ENCODE data around the gene CDH22. TPM values are rescaled to one million over a fixed set of nuclear protein-coding genes. Genes with fewer than 3 reads are reported as not detected.

The CDH22 gene
- total RNA-seq, 2 donors from 2014 or later = 0.07 TPM; not detected in 1

DNA sequence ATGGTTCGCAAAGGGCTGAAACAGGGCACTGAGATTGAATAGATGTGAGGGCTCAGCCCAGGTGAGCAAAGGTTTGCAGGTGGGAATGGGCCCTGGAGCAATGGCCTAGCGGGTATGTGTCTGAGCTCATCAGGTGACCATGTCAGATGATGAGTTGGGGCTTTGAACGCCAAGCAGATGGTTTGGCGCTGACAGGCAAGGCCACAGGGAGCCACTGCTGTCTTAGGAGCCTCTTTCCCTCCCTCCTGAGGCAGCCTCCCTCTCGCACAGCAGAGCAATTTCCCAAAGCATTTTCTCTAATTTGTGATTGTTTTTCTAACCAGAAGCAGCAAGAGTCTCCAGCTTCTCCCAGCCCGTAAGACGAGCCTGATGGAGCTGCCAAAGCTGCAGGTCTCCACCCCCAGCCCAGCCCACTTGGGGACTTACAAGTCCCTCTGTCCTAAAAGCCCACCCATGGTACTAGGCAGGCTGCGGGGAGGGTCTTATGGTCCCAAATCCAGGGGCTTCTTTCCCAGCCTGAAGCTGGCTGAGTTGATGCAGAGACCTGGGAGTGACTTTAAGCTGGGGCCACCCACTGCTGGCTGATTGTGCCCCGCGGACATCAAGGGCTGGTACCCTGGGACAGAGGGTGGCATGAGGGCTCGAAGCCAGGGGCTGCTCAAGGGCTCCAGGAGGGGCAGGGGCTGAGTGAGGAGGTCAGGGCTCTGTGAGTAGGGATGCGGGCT, 11.6 kb downstream of the CDH22 start:
- DNase-seq (ENCODE audit: low spot score in 2 of 2) (no peak), ATAC-seq (no peak)
- Mint-ChIP-seq H3K36me3 (no peaks in the 10 kb centered on the region), H3K9me3 (no peaks in the 10 kb centered on the region), H3K27ac (no peak overlapping the region)

GRCh38 chr20:46293084-46293483, 15.2 kb downstream of the CDH22 start:
- ATAC-seq = no peak
- H3K27ac Mint-ChIP-seq = no peak overlapping the region
- no peaks in the 10 kb centered on the region for H3K36me3 Mint-ChIP-seq
- no peaks in the 10 kb centered on the region for H3K9me3 Mint-ChIP-seq
- no peak for DNase-seq (ENCODE audit: low spot score in 2 of 2)

DNA sequence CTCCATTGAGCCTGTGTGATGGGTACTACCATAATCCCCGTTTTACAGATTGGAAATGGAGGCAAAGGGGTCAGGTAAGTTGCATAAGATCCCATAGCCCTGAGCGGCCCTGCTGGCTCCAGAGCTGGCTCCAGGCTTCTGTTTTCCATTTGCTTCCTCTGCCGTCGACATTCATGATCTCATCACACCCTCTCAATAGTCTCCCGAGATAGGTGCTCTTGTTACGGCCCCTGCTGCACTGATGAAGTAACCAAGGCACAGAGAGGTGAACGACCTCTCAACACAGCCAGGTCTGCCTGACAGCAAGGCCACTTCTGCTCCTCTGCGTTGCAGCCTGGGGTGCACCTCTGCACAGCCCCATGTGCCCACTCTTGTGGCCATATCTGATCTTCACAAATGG, 16.9 kb downstream of the CDH22 start:
- Mint-ChIP-seq H3K36me3 (no peaks in the 10 kb centered on the region), H3K27ac (no peak overlapping the region), H3K9me3 (no peaks in the 10 kb centered on the region)
- DNase-seq (ENCODE audit: low spot score in 2 of 2) = no peak
- no peak for ATAC-seq

- Mint-ChIP-seq H3K27ac (no peak overlapping the region), H3K36me3 (no peaks in the 10 kb centered on the region), H3K9me3 (no peaks in the 10 kb centered on the region)
- no peak for DNase-seq (ENCODE audit: low spot score in 2 of 2)
- ATAC-seq = no peak
Measured at GRCh38 chr20:46289432-46289831, 18.9 kb downstream of the CDH22 start.

GRCh38 chr20:46286977-46287376, 21.3 kb downstream of the CDH22 start:
- H3K9me3 Mint-ChIP-seq = no peaks in the 10 kb centered on the region
- no peak overlapping the region for H3K27ac Mint-ChIP-seq
- ATAC-seq (no peak), DNase-seq (ENCODE audit: low spot score in 2 of 2) (no peak)
- H3K36me3 Mint-ChIP-seq = no peaks in the 10 kb centered on the region

DNA sequence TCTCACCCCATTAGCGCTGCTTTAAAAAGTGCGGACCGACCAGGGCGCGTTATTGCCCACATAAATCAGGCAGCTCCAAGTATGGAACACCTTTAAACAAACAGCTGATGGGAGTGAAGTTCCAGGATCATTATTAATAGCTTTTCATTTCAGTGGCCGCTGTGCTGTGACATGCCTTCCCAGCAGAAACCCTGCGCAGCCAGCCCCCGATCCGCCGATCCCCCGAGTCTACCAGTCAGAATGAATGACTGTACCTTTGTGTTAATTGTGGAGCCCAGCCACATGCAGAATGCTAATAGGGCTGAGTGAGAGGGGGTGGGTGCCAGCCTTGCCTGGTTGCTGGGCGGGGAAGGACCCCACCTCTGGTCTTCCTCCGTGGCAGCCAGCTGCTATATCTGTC, 21.9 kb downstream of the CDH22 start:
- DNase-seq (ENCODE audit: low spot score in 2 of 2) = no peak
- Mint-ChIP-seq H3K27ac (no peak overlapping the region), H3K9me3 (no peaks in the 10 kb centered on the region), H3K36me3 (no peaks in the 10 kb centered on the region)
- ATAC-seq = no peak

DNA sequence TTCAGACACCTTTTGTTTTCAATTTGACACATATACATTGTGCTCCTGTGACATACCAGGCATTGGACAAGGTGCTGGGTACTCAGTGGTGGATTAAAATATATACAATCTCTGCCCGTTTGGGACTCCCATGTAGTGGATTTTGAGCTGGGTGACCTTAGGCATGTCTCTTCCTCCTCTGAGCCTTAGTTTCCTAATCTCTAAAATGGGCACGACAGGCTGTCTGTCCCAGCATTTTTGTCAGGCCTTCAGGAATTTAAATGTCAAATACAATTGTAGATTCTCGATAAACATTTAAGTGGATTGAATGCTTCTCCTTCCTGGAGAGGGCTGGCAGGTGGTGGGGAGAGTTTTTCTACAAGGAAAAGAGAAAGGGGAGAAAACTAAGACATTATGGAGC, 22.6 kb downstream of the CDH22 start:
- DNase-seq (ENCODE audit: low spot score in 2 of 2) (no peak), ATAC-seq (no peak)
- no peaks in the 10 kb centered on the region for H3K9me3 Mint-ChIP-seq
- no peak overlapping the region for H3K27ac Mint-ChIP-seq
- no peaks in the 10 kb centered on the region for H3K36me3 Mint-ChIP-seq

DNA sequence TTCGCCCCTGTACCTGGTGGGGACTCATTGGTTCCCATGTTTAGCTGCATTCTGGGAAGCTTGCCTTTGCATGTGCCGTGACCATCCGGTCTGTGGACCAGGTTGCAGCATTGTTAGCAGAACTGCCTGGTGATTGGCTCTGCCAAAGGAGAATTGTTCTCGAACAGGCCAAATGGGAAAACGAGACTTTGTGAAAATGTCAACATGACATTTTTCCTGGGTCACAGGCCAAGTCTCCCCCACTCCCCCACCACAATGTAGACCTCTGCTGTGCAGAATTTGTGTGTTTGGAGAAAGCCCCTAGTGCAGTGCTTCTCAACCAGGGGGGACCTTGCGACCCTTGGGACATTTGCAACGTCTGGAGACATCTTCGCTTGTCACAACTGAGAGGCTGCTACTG, 23.2 kb downstream of the CDH22 start:
- DNase-seq (ENCODE audit: low spot score in 2 of 2) (no peak), ATAC-seq (no peak)
- H3K27ac Mint-ChIP-seq = no peak overlapping the region
- H3K9me3 Mint-ChIP-seq = no peaks in the 10 kb centered on the region
- H3K36me3 Mint-ChIP-seq = no peaks in the 10 kb centered on the region

GRCh38 chr20:46284040-46284427, 24.3 kb downstream of the CDH22 start:
- ATAC-seq (no peak), DNase-seq (ENCODE audit: low spot score in 2 of 2) (no peak)
- Mint-ChIP-seq H3K27ac (no peak overlapping the region), H3K9me3 (no peaks in the 10 kb centered on the region), H3K36me3 (no peaks in the 10 kb centered on the region)

DNA sequence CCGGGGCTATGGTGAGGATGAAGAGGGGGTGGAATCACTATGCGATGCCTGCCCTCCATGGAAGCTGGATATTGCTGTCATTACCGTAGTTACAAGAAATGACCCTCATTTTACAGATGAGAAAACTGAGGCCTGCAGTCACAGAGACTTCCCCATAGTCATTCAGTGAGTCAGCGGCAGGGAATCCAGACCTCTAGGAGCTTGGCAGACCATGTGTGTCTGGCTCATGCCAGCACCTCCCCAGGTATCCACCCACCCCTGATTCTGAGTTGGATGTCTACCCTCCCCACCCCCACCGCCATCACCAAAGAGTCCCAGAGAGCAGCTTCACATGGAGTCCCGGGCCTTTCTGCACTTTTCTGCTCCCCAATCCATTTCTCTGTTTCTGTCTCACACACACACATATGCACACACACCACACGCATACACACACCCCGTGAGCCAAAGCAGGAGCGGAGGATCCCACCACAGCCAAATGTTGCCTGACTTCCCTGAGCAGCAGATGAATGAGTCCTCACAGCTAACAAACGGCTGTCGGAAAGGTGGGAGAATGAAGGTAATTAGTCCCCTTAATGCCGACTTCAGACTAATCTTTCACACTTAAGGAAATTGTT, 24.8 kb downstream of the CDH22 start:
- Mint-ChIP-seq H3K36me3 (no peaks in the 10 kb centered on the region), H3K27ac (no peak overlapping the region), H3K9me3 (no peaks in the 10 kb centered on the region)
- DNase-seq (ENCODE audit: low spot score in 2 of 2) (no peak), ATAC-seq (no peak)

DNA sequence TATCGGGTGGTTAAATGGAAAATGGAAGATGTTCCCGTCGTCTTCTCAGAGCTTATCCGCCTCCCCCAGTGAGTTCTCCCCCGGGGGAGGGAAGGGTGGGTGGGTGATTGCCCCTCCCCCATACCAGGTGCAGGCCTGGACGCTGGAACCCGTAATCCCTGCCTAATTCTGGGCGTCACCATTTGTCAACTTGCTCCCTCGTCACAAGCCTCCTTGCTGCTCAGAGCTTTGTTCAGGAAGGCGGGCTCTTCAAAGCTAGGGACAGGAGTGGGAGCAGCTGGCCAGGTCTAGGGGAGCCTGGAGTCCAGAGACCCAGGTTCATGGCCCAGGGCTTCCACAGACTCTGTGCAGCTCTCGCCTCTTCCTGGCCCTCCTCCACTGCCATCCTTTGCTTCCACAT, 25.6 kb downstream of the CDH22 start:
- ATAC-seq (no peak), DNase-seq (ENCODE audit: low spot score in 2 of 2) (no peak)
- no peaks in the 10 kb centered on the region for H3K9me3 Mint-ChIP-seq
- H3K27ac Mint-ChIP-seq = no peak overlapping the region
- H3K36me3 Mint-ChIP-seq = no peaks in the 10 kb centered on the region

- peaks cover 0 to 4% of the 10 kb centered on the region in 2 donors for H3K9me3 Mint-ChIP-seq
- no peak for ATAC-seq
- no peak for DNase-seq (ENCODE audit: low spot score in 2 of 2)
- H3K27ac Mint-ChIP-seq = no peak overlapping the region
- H3K36me3 Mint-ChIP-seq = no peaks in the 10 kb centered on the region
Measured at GRCh38 chr20:46279103-46279502, 29.2 kb downstream of the CDH22 start.

DNA sequence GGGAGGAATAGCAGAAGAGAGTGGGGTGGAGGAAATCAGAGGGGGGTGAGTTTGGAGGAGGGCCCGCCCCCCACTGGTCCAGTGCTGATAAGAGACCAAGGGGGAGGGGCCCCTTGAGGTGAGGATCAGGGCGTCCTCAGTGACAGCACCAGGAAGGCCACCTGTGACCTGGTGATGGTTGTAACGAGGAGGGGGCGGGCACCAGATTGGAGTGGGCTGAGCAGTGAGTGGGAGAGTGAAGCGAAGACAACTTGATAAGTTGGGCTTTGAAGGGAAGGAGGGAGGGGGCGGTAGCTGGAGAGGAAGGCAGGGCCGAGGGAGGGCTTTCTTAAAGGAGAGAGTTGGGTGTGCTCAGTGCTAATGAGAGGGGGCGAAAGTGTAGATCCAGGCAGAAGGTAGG, 30.7 kb downstream of the CDH22 start:
- ATAC-seq (no peak), DNase-seq (ENCODE audit: low spot score in 2 of 2) (no peak)
- peaks cover 0 to 5% of the 10 kb centered on the region in 2 donors for H3K36me3 Mint-ChIP-seq
- H3K27ac Mint-ChIP-seq = no peak overlapping the region
- H3K9me3 Mint-ChIP-seq = peaks cover 0 to 9% of the 10 kb centered on the region in 2 donors

DNA sequence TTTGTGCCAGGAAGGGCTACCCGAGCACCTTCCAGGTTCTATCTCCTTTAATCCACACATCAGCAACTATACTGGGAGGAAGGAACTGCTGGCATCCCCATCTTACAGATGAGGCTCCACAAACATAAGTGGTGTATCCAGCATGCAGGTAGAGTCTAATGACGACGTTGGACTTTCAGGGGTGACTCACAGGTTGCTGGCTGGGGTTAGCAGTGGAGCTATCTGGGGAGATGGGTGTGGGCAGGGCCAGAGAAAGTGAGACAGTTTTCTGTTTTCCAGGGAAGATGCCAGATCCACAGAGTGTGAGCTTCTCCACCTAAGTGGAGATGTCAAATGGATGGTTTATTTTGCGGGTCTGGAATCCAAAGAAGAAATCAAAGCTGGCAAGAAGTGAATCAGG, 31.8 kb downstream of the CDH22 start:
- DNase-seq (ENCODE audit: low spot score in 2 of 2) (no peak), ATAC-seq (no peak)
- H3K27ac Mint-ChIP-seq = no peak overlapping the region
- H3K9me3 Mint-ChIP-seq = peaks cover 8 to 19% of the 10 kb centered on the region in 2 donors
- peaks cover 0 to 13% of the 10 kb centered on the region in 2 donors for H3K36me3 Mint-ChIP-seq

DNA sequence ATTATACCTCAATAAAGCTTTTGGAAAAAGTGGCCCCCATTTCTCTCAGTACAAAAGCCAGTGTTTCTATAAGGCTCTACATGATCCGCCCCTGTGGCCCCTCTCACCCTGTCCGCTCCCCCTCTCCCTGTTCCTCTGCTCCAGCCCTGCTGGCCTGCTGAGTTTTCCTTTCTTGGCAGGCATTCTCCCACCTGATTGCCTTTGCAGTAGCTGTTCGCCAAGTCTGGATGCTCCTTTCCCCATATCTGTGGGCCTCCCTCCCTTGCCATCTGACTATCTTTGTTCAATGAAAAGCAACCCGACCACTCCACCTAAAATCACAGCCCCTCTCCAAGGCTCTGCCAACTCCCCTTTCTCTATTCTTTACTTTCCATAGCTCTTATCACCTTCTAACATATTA, 33.2 kb downstream of the CDH22 start:
- Mint-ChIP-seq H3K36me3 (peaks cover 0 to 13% of the 10 kb centered on the region in 2 donors), H3K9me3 (peaks cover 8 to 21% of the 10 kb centered on the region in 2 donors), H3K27ac (no peak overlapping the region)
- no peak for ATAC-seq
- no peak for DNase-seq (ENCODE audit: low spot score in 2 of 2)

- no peak overlapping the region for H3K27ac Mint-ChIP-seq
- H3K9me3 Mint-ChIP-seq = peaks cover 8 to 21% of the 10 kb centered on the region in 2 donors
- ATAC-seq = no peak
- peaks cover 0 to 13% of the 10 kb centered on the region in 2 donors for H3K36me3 Mint-ChIP-seq
- no peak for DNase-seq (ENCODE audit: low spot score in 2 of 2)
Measured at GRCh38 chr20:46273717-46274116, 34.6 kb downstream of the CDH22 start.

- Mint-ChIP-seq H3K9me3 (peaks cover 8 to 21% of the 10 kb centered on the region in 2 donors), H3K27ac (no peak overlapping the region), H3K36me3 (peaks cover 0 to 13% of the 10 kb centered on the region in 2 donors)
- ATAC-seq = no peak
- no peak for DNase-seq (ENCODE audit: low spot score in 2 of 2)
Measured at GRCh38 chr20:46272389-46273047, 35.8 kb downstream of the CDH22 start.

Data from activated naive CD4-positive, alpha-beta T cell treated with anti-CD3 and anti-CD28 coated beads, Interleukin-2, amount 50 U/mL, for 72 hours (primary cell).